Mucosa of stomach (tissue), 1 donor: ENCODE results near the gene RBBP6.

ENCODE experiments used
- H3K27me3 ChIP-seq: one replicate; pipeline ENCODE4 v1.7.0; 2013; ENCODE audit warnings: mild to moderate bottlenecking, low read length; ENCODE audit not compliant: control insufficient read depth, insufficient read depth
- H3K36me3 ChIP-seq: one replicate; pipeline ENCODE4 v1.7.0; 2013; ENCODE audit warnings: low read length; ENCODE audit not compliant: control insufficient read depth, insufficient read depth
- H3K4me1 ChIP-seq: one replicate; pipeline ENCODE4 v1.7.0; 2013; ENCODE audit warnings: mild to moderate bottlenecking, low read length; ENCODE audit not compliant: control insufficient read depth, insufficient read depth
- H3K4me3 ChIP-seq: one replicate; pipeline ENCODE4 v1.7.0; 2013; ENCODE audit warnings: low read length
- H3K9ac ChIP-seq: one replicate; pipeline ENCODE4 v1.7.0; 2013; ENCODE audit warnings: mild to moderate bottlenecking, low read length, moderate library complexity
- H3K9me3 ChIP-seq: one replicate; pipeline ENCODE4 v1.7.0; 2013; ENCODE audit warnings: mild to moderate bottlenecking, low read length, moderate library complexity; ENCODE audit not compliant: control insufficient read depth
- donor health status: Pancreatic carcinoma.

The RBBP6 gene

DNA sequence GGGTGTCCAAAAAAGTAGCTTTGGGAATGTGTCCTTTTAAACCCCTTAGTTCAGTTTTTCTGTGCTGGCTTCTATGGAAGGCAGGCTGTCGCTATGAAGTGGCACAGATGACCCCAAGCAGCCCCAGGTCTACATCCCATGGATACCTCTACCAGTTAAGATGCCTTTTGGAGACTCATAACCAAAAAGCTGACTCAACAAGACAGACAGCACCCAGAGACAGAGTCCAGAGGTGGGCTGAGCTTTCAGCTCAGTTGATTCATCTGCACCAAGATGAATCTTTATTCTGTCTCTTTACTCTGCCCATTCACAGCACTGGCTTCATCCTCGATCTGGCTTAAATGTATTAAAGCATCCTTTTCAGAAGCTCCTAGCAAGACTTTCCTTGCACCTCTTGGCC, 29.8 kb upstream of the RBBP6 start:
- Histone ChIP-seq H3K4me3 (no peak overlapping the region), H3K9me3 (no peaks in the 10 kb centered on the region), H3K9ac (no peak overlapping the region), H3K36me3 (no peaks in the 10 kb centered on the region), H3K27me3 (no peaks in the 10 kb centered on the region), H3K4me1 (no peaks in the 10 kb centered on the region)

DNA sequence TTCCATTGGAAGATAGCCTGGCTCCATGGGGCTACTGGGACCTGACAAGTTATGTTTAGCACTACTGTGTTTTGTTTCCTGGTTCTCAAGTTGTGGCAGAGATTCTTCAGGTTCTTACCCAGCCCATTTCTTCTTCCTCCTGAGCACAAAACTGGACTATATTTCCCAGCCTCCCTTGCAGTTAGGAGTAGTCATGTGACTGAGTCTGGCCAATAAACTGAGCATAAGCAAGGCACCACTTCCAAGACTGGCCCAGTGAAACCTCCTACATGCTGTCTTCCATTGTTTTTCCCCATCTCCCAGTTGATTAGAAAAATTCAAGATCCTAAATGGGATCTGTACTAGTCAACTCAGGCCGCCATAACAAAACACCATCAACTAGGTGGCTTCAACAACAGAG, 28.2 kb upstream of the RBBP6 start:
- no peaks in the 10 kb centered on the region for H3K9me3 ChIP-seq

DNA sequence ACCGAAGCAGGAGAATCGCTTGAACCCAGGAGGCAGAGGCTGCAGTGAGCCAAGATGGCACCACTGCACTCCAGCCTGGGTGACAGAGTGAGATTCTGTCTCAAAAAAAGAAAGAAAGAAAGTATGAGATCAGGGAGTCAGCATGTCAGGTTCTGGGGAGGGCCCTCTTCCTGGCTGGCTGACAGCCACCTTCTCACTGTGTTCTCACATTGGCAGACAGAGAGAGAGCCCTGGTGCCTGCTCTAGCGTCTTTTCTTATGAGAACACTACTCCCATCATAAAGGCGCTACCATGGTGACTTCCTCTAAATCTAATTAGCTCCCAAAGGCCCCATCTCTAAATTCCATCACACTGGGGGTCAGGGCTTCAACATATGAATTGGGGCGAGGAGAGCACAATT, 27.6 kb upstream of the RBBP6 start:
- no peak overlapping the region for H3K4me3 ChIP-seq
- no peak overlapping the region for H3K9ac ChIP-seq
- H3K27me3 ChIP-seq: no peaks in the 10 kb centered on the region
- H3K9me3 ChIP-seq: no peaks in the 10 kb centered on the region
- no peaks in the 10 kb centered on the region for H3K36me3 ChIP-seq
- H3K4me1 ChIP-seq: no peaks in the 10 kb centered on the region

More for the DNA sequence above, 28.2 kb upstream of the RBBP6 start:
- Histone ChIP-seq H3K4me3 (no peak overlapping the region), H3K9ac (no peak overlapping the region), H3K4me1 (no peaks in the 10 kb centered on the region), H3K36me3 (no peaks in the 10 kb centered on the region), H3K27me3 (no peaks in the 10 kb centered on the region)

DNA sequence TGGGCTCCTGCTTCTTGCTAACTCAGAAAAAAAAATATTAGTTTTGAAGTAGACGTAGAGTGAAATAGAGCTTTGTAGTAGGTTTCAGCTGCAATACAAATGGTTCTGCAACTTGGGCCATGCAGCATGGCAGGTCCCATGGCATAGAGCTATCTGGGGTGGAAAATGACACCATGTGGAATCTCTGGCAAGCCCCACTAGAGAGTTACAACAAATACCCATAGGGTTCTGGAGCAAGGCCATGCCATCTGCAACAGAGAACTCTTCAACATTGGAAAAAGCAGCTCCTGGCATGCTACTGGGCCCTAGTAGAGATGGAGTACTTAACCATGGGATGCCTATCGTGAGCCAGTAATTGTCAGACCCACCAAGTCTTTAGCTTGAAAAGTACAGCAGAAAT, 25.3 kb upstream of the RBBP6 start:
- Histone ChIP-seq H3K9me3 (no peaks in the 10 kb centered on the region), H3K9ac (no peak overlapping the region), H3K4me1 (no peaks in the 10 kb centered on the region), H3K4me3 (no peak overlapping the region), H3K27me3 (no peaks in the 10 kb centered on the region), H3K36me3 (no peaks in the 10 kb centered on the region)

DNA sequence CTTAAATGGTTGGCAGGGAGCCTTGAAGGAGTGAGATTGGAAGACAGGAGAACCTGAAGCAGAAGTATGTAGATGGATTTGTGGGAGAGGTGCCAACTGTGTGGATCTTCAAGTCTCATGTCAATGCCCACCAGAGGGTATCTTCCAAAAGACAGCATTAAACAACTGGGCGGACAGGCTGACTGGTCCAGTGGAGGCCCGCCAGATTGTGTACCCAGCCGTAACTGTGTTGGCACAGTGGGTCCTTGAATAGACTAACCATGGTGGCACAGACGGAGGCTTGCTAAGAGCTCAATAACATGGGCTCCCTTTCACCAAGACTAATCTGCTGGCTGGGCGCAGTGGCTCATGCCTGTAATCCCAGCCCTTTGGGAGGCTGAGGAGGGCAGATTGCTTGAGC, 24.2 kb upstream of the RBBP6 start:
- Histone ChIP-seq H3K4me3 (no peak overlapping the region), H3K27me3 (no peaks in the 10 kb centered on the region), H3K36me3 (no peaks in the 10 kb centered on the region), H3K9me3 (no peaks in the 10 kb centered on the region), H3K9ac (no peak overlapping the region), H3K4me1 (no peaks in the 10 kb centered on the region)

DNA sequence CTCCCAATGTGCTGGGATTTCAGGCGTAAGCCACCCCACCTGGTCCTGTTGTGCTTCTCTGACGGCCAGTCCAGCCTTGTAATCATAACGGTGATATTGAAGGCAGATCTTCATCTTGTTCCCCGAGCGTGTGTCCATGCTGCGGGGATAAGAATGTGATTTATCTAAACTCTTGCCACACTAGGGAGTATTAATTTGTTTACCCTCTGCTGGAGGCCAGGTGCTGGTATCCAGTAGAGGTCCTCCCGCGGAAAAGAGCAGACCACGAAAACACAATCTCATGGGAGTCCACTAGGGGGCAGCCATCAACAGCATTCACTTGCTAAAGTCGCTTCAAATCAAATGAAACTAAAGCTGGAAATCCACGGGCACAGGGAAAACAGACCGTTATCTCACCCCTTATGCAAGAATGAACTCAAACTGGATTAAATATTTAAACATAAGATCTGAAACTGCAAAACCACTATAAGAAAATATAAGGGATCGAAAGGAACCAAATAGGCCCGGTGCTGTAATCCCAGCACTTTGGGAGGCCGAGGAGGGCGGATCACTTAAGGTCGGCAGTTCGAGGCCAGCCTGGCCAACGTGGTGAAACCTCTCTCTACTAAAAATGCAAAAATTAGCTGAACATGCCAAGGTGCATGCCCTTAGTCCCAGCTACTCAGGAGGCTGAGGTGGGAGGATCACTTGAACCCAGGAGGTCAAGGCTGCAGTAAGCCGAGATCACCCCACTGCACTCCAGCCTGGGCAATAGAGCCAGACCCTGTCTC, 22.3 kb upstream of the RBBP6 start:
- Histone ChIP-seq H3K36me3 (no peaks in the 10 kb centered on the region), H3K4me1 (no peaks in the 10 kb centered on the region), H3K9me3 (no peaks in the 10 kb centered on the region), H3K9ac (no peak overlapping the region), H3K27me3 (no peaks in the 10 kb centered on the region), H3K4me3 (no peak overlapping the region)

DNA sequence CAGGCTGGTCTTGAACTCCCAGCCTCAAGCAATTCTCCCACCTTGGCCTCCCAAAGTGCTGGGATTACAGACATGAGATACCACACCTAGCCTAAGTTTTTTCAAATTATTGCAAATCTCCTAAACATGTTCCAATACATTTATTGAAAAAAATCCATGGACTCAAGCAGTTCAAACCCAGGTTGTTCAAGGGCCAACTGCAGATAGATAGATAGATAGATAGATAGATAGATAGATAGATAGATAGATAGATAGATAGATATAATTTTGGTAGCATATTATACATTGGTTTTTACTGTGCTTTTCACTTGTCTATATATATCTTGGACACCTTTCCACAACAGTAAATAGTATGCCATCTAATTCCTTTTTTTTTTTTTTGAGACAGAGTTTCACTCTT, 20.9 kb upstream of the RBBP6 start:
- H3K36me3 ChIP-seq: no peaks in the 10 kb centered on the region
- no peak overlapping the region for H3K9ac ChIP-seq
- H3K4me3 ChIP-seq: no peak overlapping the region
- H3K9me3 ChIP-seq: no peaks in the 10 kb centered on the region
- H3K27me3 ChIP-seq: no peaks in the 10 kb centered on the region
- H3K4me1 ChIP-seq: no peaks in the 10 kb centered on the region

DNA sequence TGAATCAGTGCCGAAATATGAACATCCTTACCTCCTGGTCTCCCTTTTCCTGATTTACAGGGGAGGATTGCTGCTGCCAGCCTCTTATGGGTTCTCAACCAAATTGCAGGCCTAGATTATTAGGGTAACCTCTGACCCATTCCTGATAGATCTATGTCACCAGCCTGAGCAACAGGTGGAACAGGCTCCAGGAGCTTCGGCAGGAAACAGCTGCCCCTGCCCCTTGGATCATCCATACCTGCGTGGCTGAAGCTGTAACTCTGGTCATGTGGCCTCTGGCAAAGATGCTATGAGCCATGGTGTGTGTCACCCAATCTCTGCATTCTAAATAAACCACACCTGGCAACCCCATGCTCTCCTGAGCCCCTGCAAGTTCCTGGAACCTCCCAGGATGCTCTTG, 18.4 kb upstream of the RBBP6 start:
- Histone ChIP-seq H3K4me3 (no peak overlapping the region), H3K4me1 (no peaks in the 10 kb centered on the region), H3K36me3 (no peaks in the 10 kb centered on the region), H3K9ac (no peak overlapping the region), H3K9me3 (no peaks in the 10 kb centered on the region), H3K27me3 (no peaks in the 10 kb centered on the region)

DNA sequence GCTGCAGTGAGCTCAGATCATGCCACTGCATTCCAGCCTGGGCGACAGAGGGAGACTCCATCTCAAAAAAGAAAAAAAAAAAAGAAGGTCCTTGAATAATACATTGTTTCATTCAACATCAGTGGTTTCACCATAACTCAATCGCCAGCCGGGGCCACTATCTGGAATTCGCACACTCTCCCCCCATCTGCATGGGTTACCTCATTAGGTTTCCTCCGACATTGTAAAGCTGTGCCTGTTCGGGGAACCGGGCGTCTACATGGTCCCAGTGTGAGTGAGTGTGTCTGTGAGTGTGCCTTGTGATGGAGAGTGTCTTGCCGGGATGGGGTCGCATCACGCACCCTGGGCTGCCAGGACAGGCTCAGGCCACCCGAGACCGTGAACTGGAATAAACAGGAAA, 16.6 kb upstream of the RBBP6 start:
- Histone ChIP-seq H3K27me3 (no peaks in the 10 kb centered on the region), H3K9me3 (no peaks in the 10 kb centered on the region), H3K4me3 (no peak overlapping the region), H3K4me1 (no peaks in the 10 kb centered on the region), H3K36me3 (no peaks in the 10 kb centered on the region), H3K9ac (no peak overlapping the region)

DNA sequence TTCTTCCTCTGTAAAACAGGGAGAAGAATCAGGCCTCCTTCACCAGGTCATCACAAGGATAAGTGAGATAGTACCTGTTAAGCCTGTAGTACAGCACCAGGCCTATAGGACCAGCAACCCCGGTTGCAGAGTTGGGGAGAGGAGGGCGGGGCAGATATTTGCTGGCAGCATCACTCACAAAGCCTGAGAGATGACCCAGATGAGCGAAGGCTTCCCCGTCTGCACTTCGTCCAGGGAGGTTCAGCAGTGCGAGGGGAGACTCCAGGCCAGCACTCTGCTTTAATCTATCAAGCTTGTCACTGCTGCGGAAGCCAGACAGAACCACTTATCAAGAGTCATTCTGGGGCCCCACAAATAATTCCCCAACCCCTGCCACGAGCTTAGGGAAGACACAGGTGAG, 15.8 kb upstream of the RBBP6 start:
- Histone ChIP-seq H3K27me3 (no peaks in the 10 kb centered on the region), H3K36me3 (no peaks in the 10 kb centered on the region), H3K9ac (no peak overlapping the region), H3K4me3 (no peak overlapping the region), H3K9me3 (no peaks in the 10 kb centered on the region), H3K4me1 (no peaks in the 10 kb centered on the region)

DNA sequence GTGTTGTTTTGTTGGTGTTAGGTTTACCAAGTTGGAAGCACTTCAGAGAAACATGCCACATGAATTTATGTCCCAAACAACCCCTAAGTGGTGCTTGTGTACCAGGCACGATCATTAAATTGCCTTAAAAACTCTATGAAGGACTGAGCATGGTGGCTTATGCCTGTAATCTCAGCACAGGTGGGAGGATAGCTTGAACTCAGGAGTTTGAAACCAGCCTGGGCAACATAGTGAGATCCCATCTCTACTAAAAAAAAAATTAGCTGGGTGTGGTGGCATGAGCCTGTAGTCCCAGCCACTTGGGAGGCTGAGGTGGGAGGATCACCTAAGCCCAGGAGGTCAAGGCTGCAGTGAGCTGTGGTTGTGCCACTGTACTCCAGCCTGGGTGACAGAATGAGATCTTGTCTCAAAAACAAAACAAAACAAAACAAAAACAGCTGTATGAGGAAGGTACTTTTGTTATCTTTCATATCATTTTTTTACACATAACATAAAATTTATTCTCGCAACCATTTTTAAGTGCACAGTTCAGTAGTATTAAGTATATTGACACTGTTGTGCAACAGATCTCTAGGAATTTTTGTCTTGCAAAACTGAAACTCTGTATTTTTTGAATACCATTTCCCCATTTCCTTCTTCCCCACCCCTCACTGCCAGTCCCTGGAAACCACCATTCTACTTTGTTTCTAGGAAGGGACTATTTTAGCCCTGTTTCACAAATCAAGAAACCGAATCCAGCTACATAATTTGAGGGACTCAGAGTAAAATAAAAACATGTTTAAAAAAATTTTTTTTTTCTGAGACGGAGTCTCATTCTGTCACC, 14.3 kb upstream of the RBBP6 start:
- Histone ChIP-seq H3K9ac (no peak overlapping the region), H3K9me3 (no peaks in the 10 kb centered on the region), H3K36me3 (no peaks in the 10 kb centered on the region), H3K27me3 (no peaks in the 10 kb centered on the region), H3K4me1 (no peaks in the 10 kb centered on the region), H3K4me3 (no peak overlapping the region)

DNA sequence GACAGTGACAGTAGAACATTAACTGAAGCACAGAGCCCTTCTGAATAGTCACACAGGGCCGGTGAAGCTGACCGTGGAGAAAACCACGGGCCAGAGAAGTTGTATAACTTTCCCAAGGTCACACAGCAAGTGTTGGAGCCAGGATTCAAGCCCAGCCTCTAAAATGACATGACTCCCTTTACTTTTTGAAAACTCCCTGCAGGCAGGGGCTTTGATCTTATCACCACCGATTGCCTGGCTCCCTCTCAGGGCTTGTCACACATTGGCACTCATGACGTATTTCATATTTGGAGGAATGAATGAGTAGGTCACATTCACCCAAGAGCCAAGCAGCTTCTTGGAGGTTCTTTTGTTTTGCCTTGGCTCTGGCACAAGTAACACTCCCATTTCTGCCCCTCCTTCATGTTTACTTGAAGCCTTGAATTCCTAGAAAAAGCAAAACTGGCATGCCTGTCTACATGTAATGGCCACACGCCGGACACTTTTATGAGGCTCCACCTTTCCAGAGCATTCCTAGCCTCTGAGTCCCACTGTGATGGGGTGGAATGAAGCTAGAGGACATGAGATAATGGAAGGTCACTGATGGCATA, 13.3 kb upstream of the RBBP6 start:
- Histone ChIP-seq H3K4me3 (no peak overlapping the region), H3K36me3 (no peaks in the 10 kb centered on the region), H3K9me3 (no peaks in the 10 kb centered on the region), H3K9ac (no peak overlapping the region), H3K27me3 (no peaks in the 10 kb centered on the region), H3K4me1 (no peaks in the 10 kb centered on the region)
